Stimulated activated CD4-positive, alpha-beta T cell treated with anti-CD3 and anti-CD28 coated beads, Interleukin-1b, Interleukin-23, amount 100 ng/mL, for 1 hour (primary cell): Measurements from ENCODE around the gene DIAPH2.
"Not testable (repeated sequence)": the region's sequence is repeated elsewhere in the genome, so short reads cannot be mapped to it uniquely, and the experiment has no call there.

Experiments
- DNase-seq, 2 donors: peaks; one replicate each; pipeline ENCODE4 v3.0.0-alpha.2; 2020; ENCODE audit warnings: low read depth in 2 of 2

Gene DIAPH2

DNA sequence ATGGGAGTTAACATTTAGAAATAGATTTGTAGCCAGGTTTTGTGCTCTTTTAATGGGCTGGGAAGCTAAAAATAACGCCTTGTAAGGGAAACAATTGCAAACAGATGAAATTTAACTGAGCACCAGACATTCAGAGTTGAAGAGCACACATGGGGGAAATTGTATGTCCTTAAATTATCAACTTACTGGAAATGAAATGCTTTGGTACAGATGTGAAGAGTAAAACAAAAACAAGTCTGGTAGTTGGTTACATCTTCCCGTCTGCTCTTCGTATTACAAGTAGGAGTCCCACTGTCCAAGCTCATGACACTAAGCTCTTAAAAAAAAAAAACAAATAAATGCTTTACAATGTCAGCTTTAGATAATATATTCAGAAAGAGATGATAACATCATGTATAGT is 139.5 kb downstream of the DIAPH2 start:
- DNase-seq, result no peak

DNA sequence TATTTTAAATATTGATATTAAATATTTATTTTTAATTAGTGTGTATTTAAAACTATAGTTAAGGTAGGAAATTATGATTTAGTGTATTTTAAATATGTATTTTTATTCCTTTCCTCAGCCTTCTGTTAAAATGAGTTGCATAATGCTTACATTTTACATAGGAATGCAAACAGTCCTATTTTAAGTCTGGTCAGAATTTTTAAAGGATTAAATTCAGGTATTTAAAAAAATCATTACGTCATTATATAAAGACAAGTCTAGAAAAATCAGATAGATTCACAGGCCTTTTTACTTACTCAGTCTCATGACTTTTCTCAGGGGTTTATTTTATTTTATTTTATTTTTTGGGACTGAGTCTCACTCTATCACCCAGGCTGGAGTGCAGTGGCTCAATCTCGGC is 148.7 kb downstream of the DIAPH2 start:
- DNase-seq, result no peak

DNA sequence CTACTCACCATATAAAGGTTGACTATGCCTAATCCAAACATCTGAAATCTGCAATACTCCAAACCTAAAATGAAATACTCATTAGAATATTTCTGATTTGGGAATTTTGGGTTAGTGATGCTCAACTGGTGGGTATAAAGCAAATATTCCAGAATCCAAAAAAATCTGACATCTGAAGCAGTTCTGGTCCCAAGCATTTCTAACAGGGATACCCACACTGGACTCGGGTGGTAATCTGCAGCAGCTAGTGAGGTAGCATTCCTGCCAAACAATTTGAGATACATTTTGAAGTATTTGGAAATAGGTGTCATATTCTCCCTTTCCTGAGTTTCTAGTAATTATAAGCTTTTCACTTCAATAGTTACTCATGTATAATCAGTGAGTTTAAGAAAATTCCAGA is 149.5 kb downstream of the DIAPH2 start:
- DNase-seq, result no peak

DNA sequence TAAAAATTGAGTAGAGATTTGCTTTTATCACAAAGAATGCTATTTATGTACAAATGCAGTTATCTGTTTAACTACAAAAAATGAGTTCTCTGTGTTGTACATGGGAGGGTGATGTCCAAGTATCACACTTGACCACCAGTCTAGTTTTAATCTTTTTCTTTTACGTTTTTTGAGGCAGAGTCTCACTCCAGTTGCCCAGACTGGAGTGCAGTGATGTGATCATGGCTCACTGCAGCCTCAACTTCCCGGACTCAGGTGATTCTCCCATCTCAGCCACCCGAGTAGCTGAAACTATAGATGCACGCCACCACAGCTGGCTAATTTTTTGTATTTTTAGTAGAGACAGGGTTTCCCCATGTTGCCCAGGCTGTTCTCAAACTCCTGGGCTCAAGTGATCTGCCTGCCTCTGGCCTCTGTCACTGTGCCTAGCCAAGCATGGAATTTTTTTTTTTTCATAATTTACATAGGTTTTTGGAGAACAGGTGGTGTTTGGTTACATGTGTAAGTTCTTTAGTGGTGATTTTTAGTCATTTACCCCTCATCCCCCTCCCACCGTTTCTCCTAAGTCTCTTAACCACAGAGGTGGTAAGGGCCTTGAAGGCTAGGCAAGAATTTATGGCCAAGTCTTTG is 151.1 kb downstream of the DIAPH2 start:
- no peak for DNase-seq

DNA sequence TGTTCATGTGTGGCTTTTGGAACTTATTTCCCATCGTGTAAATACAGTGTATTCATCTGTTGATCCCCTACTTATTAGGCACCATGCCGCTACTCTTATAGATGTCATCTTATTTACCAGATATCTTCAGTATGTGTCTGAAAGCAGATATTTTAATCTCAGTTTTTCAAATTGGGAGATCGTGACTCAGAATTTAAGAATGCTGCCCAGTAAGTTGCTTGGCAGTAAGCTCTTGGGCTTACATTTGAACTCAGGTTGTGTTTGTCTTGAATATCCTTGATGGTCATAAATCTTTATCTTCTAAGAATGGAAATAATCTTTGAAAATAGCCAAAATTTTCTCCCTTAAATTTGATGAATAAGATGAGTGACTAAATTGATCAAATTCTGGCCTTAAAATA is 153.2 kb downstream of the DIAPH2 start:
- DNase-seq, result no peak

DNA sequence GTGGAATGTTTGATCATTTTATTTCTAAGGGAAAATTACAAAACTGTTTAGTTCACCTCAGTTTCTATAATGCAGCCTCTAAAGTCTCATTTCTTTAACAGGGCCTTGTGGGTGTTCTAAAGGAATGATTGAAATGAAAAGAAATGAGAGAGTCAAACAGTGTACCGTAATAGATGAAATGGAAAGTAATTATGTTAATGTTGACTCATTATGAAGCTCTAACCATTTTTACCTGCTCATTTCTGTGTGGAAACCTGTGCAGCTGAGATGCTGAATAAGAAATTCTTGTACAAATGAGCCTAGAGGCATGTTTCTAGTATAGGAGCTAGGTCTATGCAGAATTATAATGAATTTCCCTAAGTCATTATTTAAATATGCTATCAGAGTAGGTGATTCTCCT is 153.9 kb downstream of the DIAPH2 start:
- no peak for DNase-seq

DNA sequence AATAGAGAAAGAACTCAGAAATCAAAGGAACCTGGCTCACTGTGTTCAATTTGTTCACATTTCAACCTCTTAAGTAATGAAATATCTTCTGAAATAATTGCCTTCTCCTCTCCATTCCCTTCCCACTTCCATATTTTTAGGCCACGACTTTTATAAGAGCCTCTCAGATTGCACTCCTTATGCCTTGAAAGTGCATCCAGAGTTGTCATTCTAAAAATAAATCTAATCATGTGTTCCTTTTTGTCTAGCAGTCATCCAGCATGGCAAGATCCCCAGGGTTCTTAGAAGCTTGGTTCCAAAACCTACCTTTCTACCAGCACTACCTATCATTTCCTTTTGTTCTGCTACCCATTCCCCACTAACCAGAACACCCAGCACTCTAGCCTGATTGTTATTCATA is 156.7 kb downstream of the DIAPH2 start:
- DNase-seq, result no peak

DNA sequence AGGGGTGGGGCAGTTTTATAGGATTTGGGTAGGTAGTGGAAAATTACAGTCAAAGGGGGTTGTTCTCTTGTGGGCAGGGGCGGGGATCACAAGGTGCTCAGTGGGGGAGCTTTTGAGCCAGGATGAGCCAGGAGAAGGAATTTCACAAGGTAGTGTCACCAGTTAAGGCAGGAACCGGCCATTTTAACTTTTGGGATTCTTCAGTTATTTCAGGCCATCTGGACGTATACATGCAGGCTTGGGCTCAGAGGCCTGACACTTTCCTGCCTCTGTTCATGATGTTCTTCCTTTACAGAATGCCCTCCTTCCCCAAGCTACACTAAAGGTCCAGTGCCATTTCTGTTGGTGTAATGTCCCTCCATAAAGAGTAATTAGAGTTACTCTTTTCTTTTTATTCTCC is 157.2 kb downstream of the DIAPH2 start:
- DNase-seq, result not testable (repeated sequence)

DNA sequence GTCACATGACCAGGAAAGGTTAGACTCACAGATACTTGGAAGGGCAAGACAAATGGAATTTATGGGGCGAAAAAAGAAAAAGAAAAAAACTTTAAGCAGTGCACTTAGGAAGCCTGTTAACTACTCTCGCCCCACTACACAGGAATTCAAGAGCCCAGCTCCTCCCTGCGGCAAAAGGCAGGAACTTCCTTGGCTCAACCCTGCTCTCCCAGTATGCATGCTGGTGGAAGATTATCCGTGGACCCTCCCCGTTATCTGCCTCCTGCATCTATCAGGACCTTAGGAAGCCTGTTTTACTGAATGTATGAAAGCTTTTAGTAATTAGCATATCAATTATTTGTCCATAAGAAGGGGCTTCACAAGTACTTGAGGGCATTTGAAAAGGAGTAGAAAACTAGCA is 158.9 kb downstream of the DIAPH2 start:
- DNase-seq, result no peak

DNA sequence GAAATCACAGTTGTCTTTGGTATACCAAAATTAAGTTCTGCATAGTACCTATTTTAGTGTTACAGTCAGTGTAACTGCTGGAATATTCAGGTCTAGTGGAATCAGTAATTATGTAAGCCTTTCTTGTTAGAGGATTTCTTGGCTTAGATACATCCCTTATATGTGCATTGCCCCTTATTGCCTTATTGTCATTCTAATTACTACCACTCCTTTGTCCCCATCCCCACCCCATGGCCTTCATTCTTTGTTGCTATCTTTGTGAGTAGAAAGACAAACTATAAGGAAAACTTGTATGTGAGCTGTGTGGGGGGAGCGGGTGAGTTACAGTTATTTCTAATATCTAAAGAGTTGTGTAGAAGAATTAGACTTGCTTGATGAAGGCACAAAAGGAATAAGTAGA is 162.2 kb downstream of the DIAPH2 start:
- DNase-seq, result no peak

DNA sequence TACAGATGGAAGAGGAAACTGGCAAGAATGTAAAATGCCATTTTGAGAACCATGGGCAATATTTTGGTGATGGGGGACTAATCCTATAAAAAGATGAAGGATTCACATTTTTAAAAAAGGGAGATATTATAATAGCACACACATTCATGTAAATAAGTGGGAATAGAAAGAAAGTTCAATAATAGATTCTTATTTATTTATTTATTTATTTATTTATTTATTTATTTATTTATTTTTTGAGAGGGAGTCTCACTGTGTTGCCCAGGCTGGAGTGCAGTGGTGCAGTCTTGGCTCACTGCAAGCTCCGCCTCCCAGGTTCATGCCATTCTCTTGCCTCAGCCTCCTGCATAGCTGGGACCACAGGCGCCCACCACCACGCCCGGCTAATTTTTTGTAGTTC is 174.8 kb downstream of the DIAPH2 start:
- not testable (repeated sequence) for DNase-seq

DNA sequence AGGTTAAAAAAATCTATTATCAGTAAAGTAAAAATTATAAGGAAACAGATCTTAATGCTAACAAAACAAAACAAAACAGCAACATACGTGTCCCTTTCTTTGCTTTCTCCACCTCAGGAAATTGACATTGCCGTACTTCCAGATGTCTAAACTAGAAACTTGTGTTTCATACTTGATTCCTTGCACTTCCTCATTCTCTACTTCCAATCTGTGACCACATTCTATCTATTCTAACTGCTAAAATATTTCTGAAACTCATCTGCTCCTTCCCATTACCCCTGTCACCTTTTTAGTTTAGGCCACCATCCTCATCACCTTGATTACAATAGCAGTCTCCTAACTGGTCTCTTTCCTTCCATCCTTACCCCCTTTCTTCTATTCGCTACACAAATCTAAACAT is 176.6 kb downstream of the DIAPH2 start:
- DNase-seq, result no peak

DNA sequence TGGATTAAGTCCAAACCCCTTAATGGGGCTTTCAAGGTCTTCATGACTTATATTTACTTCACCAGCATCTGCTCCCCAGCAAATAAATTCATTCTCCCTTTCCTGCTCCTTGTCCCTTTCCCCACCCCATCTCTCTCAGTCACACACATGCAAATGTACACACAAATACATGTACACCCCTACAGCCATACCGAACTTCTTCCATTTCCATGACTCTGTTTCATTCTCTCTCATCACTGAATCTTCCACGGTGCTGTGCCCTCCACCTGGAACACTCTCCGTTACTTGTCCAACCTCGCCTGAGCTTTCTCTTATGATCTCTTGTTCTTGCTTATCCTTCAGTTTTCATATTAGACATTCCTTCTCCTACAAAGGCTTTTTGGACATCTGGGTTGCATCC is 177.0 kb downstream of the DIAPH2 start:
- DNase-seq, result no peak

DNA sequence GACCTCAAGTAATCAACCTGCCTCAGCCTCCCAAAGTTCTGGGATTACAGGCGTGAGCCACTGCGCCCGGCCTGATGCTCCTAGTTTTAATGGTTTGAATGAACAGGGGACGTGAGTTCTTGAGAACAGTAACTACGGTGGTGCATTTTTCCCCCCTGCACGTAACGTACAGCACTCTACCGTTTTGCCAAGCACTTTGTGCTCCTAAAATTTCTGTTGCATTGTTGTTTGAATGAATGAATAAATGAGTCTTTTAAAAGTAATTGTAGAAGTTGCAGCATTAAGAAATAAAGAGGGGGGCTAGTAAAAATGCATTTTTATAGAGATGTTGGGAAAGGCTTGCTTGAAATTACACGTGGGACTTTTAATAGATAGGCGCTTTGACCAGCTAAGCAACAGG is 199.0 kb downstream of the DIAPH2 start, which contains the start of gene RPA4:
TSS of gene RPA4 (plus strand) at position 301 of the 400 bp plus-strand sequence. CDS start 403 bp downstream, outside the sequence.
- DNase-seq, result no peak

DNA sequence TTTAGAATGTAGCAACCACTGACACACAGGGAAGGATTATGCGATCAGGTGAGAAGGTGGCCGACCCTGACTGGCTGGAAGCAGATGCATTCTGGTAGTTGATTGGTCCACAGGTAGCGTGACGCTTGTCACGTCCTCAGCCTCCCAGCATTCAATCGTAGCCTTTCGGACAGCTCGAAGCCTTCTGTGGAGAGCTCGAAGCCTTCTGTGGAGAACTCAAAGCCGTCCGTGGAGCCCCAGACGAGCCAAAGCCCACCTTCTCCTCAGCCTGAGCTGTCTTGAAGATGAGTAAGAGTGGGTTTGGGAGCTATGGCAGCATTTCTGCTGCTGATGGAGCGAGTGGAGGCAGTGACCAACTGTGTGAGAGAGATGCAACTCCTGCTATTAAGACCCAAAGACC is 199.4 kb downstream of the DIAPH2 start:
- DNase-seq, result no peak

DNA sequence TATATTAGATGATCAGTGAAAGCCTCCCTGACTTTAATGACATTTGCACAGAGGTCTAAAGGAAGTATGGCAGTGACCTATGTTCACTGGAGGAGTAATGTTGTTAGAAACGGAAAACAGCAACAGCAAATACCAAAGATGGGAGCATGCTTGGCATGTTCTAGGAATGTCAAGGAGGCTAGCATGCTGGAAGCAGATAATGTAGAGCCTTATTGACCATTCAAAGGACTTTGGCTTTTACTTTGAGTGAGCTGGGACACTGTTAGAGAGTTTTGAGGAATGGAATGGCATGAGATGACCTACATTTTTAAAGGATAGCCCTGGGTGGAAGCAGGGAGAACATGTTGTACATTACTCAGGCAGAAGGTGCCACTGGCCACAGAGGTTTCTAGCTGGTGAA is 205.1 kb downstream of the DIAPH2 start:
- no peak for DNase-seq

DNA sequence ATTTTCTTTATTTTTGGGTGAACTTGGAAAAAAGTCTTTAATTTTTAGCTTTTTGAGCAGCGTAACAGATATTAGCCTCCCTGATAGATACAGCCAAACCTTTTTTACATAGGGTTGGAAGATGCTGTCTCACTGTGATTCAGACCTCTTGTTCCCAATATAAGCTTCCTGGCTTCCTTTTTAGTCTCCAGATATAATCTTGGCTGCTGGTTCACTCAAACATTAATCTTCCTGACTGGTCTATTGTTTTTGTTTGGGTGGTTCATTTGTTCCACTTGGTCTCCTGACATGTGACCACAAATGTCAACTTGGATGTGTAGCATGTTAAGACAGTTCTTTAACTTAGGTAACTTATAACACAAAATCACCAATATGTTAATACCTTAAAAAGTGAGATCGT is 222.1 kb downstream of the DIAPH2 start:
- no peak for DNase-seq

DNA sequence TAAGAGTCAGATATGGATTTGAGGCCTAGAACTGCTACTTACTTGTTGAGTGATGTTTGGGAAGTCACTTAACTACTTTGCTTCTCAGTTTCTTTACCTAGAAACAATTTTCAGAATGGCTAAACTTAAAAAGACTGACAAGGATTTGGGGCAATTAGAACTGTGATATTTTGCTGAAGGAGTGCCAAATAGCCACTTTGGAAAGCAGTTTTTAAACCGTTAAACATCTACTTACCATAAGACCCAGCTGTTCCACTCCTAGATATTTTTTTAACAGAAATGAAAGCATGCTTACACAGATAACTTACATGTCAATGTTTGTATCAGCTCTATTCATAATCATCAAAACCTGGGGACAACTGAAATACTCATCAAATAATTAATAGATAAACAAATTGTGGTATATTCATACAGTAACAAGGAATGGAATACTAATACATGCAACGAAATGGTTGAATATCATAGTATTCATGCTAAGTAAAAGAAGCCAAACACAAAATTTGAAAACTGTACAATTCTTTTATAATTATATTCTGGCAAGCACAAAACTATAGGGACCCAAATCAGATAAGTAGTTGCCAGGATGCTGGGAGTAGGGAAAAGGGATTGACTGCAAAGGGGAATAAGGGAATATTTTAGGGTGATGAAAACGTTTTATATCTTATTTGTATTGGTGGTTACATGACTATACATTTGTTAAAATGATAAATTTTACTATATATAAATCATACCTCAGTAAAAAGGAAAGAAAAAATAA is 223.1 kb downstream of the DIAPH2 start:
- DNase-seq, result no peak

DNA sequence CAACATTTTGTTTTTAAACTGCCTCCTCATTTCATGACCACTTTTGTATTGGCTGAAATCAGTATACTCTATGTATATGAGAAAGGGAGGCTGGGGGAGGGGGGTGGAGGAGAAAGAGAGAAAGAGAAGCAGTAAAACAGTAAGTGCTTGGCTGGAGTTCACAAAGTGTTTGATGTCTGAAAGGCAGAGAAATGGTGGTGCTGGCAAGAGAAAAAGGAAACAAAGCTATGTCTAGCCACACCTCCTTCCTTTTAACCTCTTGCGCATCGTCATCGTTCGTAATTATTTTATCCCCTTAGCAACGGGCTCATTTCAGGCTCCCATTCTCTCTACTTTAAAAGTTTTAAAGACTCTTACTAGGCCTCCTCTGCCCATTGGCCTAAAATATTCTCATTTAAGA is 224.6 kb downstream of the DIAPH2 start:
- DNase-seq, result no peak

DNA sequence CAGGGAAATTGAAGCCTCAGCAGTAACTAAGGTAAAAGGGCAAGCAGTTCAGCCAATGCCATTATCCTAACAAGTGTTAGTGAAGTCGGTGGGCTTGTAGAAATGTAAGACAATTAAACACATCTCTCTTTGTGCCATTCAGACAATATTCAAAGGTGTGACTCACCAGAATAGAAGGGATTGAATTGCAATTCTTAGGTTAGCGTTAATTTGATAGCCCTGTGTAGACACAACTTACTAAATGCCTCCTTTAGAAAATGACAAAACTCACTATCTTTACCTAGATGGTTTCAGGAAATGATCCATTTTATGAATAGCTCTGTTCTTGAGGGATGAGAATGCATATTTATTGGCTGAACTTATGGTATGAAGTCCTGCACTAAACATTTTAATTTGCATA is 234.2 kb downstream of the DIAPH2 start:
- no peak for DNase-seq

DNA sequence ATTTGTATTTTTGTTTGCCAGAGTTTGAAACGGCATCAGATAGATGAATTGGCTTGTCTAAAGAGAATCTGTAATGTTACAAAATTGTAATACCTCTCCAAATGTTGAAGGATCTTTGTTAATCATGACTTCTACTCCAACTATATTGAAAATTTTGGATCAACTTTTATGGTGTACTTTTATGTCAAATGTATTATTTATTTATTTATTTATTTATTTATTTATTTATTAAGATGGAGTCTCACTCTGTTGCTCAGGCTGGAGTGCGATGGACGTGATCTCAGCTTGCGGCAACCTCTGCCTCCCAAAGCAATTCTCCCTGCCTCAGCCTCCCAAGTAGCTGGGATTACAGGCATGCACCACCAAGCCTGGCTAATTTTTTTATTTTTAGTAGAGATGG is 235.0 kb downstream of the DIAPH2 start:
- DNase-seq, result no peak

DNA sequence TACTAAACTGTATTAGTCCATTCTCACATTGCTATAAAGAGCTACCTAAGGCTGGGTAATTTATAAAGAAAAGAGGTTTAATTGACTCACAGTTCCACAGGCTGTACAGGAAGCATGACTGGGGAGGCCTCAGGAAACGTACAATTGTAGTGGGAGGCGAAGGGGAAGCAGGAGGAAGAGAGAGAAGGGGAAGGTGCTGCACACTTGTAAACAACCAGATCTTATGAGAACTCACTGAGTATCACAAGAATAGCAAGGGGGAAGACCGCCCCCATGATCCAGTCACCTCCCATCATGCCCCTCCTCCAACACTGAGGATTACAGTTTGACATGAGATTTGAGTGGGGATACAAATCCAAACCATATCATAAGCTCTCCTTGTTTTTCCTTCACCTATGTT is 239.9 kb downstream of the DIAPH2 start:
- no peak for DNase-seq

DNA sequence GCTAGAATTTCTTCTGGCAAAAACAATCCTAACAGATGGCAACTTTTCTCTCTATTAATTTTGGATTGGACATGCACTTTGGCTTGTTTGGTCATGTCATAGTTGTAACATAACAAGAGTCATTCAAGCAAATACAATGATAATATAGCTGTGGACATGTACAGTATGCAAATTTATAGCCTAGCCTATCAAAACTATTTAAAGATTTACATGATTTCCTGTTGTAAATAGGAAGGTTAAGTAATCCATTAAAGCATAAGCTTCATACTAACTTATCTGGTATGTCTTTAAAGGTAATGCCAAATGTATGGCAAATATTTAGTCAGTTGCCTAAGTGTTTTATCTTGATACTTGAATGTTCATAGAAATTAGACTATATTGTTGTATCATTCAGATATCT is 244.4 kb downstream of the DIAPH2 start:
- no peak for DNase-seq

DNA sequence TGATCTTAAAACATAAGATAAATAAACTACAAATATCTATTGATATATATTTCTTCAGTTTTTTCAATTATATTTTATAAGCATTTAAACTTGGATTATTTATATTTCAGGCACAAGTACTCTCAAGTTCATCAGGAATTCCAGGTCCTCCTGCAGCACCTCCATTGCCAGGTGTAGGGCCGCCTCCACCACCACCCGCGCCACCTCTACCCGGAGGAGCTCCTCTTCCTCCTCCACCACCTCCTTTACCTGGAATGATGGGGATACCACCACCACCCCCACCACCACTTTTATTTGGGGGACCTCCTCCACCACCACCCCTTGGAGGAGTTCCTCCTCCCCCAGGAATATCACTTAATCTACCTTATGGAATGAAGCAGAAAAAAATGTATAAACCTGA is 273.1 kb downstream of the DIAPH2 start:
- no peak for DNase-seq
